Uterus (tissue), 2 donors: ENCODE data around the gene CHD8.

Source experiments
- CTCF ChIP-seq, 4 experiments: fragments of 200-600 bp in 2 of 4; fragments of 450-650 bp in 2 of 4; sonication (generic) in 2 of 4; IDR thresholded peaks; one replicate each; pipeline ENCODE4 v1.5.1; 2016 to 2019; ENCODE audit warnings: antibody characterized with exemption in 4 of 4, mild to moderate bottlenecking in 2 of 4, moderate library complexity in 1 of 4
- POLR2A ChIP-seq, 2 donors: fragments of 450-650 bp; IDR thresholded peaks; one replicate each; pipeline ENCODE4 v1.6.1; 2016; ENCODE audit warnings: antibody characterized with exemption in 2 of 2, mild to moderate bottlenecking in 1 of 2, moderate library complexity in 1 of 2

GRCh38 chr14:21406213-21406612 lies 49.7 kb downstream of the CHD8 start:
- TF ChIP-seq POLR2A (IDR thresholded peaks at IDR 0.05) (no peak), CTCF (IDR thresholded peaks at IDR 0.05) (no peak)
